CD4-positive, alpha-beta T cell (primary cell): ENCODE measurements around the gene PATJ. TPM values are rescaled to one million over a fixed set of nuclear protein-coding genes. Genes with fewer than 3 reads are reported as not detected.

Experiments
- ATAC-seq: fragments of 200-7000 bp; cut with Tn5 transposase; one replicate; pipeline ENCODE4 v1.10.0; 2022; ENCODE audit warnings: mild to moderate bottlenecking; ENCODE audit not compliant: poor library complexity
- CTCF ChIA-PET: fragments of 350-600 bp; sonication (Branson Sonifier 250); formaldehyde crosslinking; loops from one replicate; lab custom pipeline; 2021; ENCODE audit warnings: antibody characterized with exemption, inconsistent platforms; lab: Charles Lee
- POLR2A ChIA-PET: fragments of 350-600 bp; sonication (Branson Sonifier 250); formaldehyde crosslinking; loops from one replicate; lab custom pipeline; 2021; ENCODE audit warnings: antibody characterized with exemption, inconsistent platforms; lab: Charles Lee
- DNase-seq, 14 experiments: peaks; one replicate each; pipeline ENCODE4 v3.0.0-alpha.2; 2013 to 2020; ENCODE audit warnings: mixed read lengths in 2 of 14
- H3K27ac ChIP-seq, 2 donors: one replicate each; pipeline versions ENCODE4 v1.5.1 to v1.7.0; 2013; ENCODE audit warnings: low read length in 2 of 2, low read depth in 1 of 2, mild to moderate bottlenecking in 1 of 2
- H3K27me3 ChIP-seq, 2 experiments: 1 replicate in 1 of 2; 2 replicates in 1 of 2; pipeline versions ENCODE4 v1.6.1 to v1.7.0; 2013; ENCODE audit warnings: low read length in 2 of 2, control low read depth in 1 of 2, mild to moderate bottlenecking in 1 of 2, moderate library complexity in 1 of 2; ENCODE audit not compliant: insufficient read depth in 2 of 2, control insufficient read depth in 1 of 2
- H3K36me3 ChIP-seq: one replicate; pipeline ENCODE4 v1.6.1; 2013; ENCODE audit warnings: low read length, control low read depth; ENCODE audit not compliant: insufficient read depth
- H3K4me1 ChIP-seq: one replicate; pipeline ENCODE4 v1.6.1; 2013; ENCODE audit warnings: low read length, control low read depth; ENCODE audit not compliant: insufficient read depth
- H3K4me3 ChIP-seq: one replicate; pipeline ENCODE4 v1.5.1; 2013; ENCODE audit warnings: mild to moderate bottlenecking, low read length, moderate library complexity
- H3K9me3 ChIP-seq, 2 experiments: 1 replicate in 1 of 2; 2 replicates in 1 of 2; pipeline versions ENCODE4 v1.6.1 to v1.7.0; 2013; ENCODE audit warnings: low read length in 2 of 2, mild to moderate bottlenecking in 2 of 2, control low read depth in 1 of 2, moderate library complexity in 1 of 2; ENCODE audit not compliant: control insufficient read depth in 1 of 2, insufficient read depth in 1 of 2
- H3K27ac Mint-ChIP-seq: one replicate; pipeline ENCODE4 v1.8.0; 2020; ENCODE audit warnings: mixed read lengths
- H3K27me3 Mint-ChIP-seq: one replicate; pipeline ENCODE4 v1.8.0; 2021; ENCODE audit warnings: mixed read lengths
- H3K36me3 Mint-ChIP-seq: one replicate; pipeline ENCODE4 v1.8.0; 2021; ENCODE audit warnings: low read depth, mixed read lengths
- H3K4me1 Mint-ChIP-seq: one replicate; pipeline ENCODE4 v1.8.0; 2021; ENCODE audit warnings: low read depth, mixed read lengths
- H3K4me3 Mint-ChIP-seq: one replicate; pipeline ENCODE4 v1.8.0; 2020; ENCODE audit warnings: mild to moderate bottlenecking, mixed read lengths
- H3K9me3 Mint-ChIP-seq: one replicate; pipeline ENCODE4 v1.8.0; 2020; ENCODE audit warnings: mixed read lengths
- intact Hi-C, 2 experiments: fragments of 100-400 bp; cut with DNase I in 1 of 2; cut with micrococcal nuclease in 1 of 2; formaldehyde crosslinking; loops; one replicate each; pipeline versions ENCODE4 v1.15.1 to v1.9.0; 2023 to 2025; cut with DNase I, micrococcal nuclease
- total RNA-seq, 174 experiments: library from RNA in 2 of 174; stranded (reverse) in 2 of 174; gene quantifications; one replicate each; pipeline ENCODE4 v1.2.3 and lab custom pipeline; 2021 to 2026
- TF ChIP-seq, protein P1 (sequence below): fragments of 200-600 bp; IDR thresholded peaks from one replicate; pipeline ENCODE4 v1.8.0; 2022; ENCODE audit warnings: antibody characterized with exemption, mild to moderate bottlenecking

PATJ gene
- total RNA-seq, 2 experiments from 2014 or later, result 50.4 to 54.1 TPM

GRCh38 chr1:61951731-61952580 is 209.7 kb downstream of the PATJ start:
- no peak overlapping the region for H3K27ac ChIP-seq

DNA sequence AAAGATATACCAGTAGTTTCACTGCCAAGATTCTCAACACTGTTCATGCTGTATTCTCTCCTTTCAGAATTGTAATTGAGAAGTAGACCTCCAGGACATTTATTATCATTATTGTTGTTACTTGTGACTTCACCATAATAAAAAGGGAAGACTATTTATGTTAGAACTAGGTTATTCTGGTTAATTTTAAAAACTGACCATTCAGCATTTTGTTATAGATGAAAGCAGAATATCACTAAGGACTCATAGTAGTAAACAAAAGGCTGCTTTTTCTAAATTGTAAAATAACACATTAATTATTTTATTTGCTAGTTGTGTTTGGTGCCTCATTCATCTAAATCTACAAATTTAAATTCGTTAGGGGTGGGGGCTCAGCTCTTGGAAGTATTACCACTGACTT is 210.4 kb downstream of the PATJ start:
- TF ChIP-seq, protein P1, sequence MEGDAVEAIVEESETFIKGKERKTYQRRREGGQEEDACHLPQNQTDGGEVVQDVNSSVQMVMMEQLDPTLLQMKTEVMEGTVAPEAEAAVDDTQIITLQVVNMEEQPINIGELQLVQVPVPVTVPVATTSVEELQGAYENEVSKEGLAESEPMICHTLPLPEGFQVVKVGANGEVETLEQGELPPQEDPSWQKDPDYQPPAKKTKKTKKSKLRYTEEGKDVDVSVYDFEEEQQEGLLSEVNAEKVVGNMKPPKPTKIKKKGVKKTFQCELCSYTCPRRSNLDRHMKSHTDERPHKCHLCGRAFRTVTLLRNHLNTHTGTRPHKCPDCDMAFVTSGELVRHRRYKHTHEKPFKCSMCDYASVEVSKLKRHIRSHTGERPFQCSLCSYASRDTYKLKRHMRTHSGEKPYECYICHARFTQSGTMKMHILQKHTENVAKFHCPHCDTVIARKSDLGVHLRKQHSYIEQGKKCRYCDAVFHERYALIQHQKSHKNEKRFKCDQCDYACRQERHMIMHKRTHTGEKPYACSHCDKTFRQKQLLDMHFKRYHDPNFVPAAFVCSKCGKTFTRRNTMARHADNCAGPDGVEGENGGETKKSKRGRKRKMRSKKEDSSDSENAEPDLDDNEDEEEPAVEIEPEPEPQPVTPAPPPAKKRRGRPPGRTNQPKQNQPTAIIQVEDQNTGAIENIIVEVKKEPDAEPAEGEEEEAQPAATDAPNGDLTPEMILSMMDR, result no peak
- Mint-ChIP-seq H3K36me3 (peaks cover 8% of the 10 kb centered on the region), H3K27me3 (no peaks in the 10 kb centered on the region), H3K4me3 (no peak overlapping the region), H3K9me3 (no peaks in the 10 kb centered on the region), H3K27ac (no peak overlapping the region), H3K4me1 (no peaks in the 10 kb centered on the region)
- intact Hi-C loops, result no loop called here
- Histone ChIP-seq H3K36me3 (no peaks in the 10 kb centered on the region), H3K9me3 (no peaks in the 10 kb centered on the region), H3K27ac (no peak overlapping the region), H3K4me3 (no peak overlapping the region), H3K27me3 (no peaks in the 10 kb centered on the region), H3K4me1 (no peaks in the 10 kb centered on the region)
- ATAC-seq (no peak), DNase-seq (no peak)
- CTCF ChIA-PET, result no interaction called here
- POLR2A ChIA-PET, result no interaction called here

More at GRCh38 chr1:61951731-61952580, 209.7 kb downstream of the PATJ start:
- Histone ChIP-seq H3K4me1 (no peaks in the 10 kb centered on the region), H3K4me3 (no peak overlapping the region), H3K9me3 (no peaks in the 10 kb centered on the region), H3K36me3 (no peaks in the 10 kb centered on the region), H3K27me3 (no peaks in the 10 kb centered on the region)
- peaks cover 6% of the 10 kb centered on the region for H3K36me3 Mint-ChIP-seq
- H3K4me3 Mint-ChIP-seq, result no peak overlapping the region
- H3K4me1 Mint-ChIP-seq, result no peaks in the 10 kb centered on the region
- intact Hi-C loops, result no loop called here
- no peak for DNase-seq
- CTCF ChIA-PET, result interaction anchor here (1.2 kb wide), 1 partner anchor 10 kb away, joined by 3 read pairs; no protein-coding TSS in a partner anchor
- no peaks in the 10 kb centered on the region for H3K27me3 Mint-ChIP-seq
- TF ChIP-seq, protein P1, result no peak
- POLR2A ChIA-PET, result no interaction called here
- ATAC-seq, result no peak
- H3K9me3 Mint-ChIP-seq, result no peaks in the 10 kb centered on the region
- H3K27ac Mint-ChIP-seq, result no peak overlapping the region

DNA sequence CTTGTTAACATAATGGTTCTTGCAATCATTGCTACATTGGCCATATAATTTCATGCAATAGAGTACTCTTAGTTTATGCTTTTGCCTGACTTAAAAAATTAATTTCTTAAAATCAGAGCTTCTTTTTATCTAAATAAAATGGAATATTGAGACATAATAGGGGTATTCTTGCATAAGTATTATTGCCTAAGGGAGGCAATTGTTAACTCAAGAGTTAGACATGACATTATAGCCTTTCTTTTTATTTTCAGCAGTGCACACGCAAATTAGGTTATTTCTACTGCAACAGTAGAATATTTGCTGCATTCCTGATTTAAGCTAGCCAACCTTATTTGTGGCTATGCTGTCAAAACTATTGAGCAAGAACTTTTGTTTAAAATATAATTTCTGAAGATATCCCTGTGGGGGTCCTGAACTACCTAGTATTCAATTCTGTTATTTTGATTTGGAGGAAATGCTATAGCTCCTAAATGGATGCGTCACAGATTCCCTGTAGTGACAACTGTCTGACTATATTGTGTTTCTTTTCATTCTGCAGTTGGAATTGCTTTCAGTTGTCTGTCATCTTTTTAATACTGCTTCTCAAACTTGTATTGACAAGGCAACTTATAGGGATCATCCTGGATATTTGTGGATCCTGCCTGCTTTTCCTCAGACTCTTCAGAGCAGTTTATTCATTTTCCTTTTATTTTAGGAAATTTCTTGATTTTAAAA is 211.0 kb downstream of the PATJ start:
- no peaks in the 10 kb centered on the region for H3K4me1 Mint-ChIP-seq
- H3K4me3 ChIP-seq, result no peak overlapping the region
- peaks cover 8% of the 10 kb centered on the region for H3K36me3 Mint-ChIP-seq
- ChIA-PET POLR2A (no interaction called here), CTCF (no interaction called here)
- H3K9me3 ChIP-seq, result no peaks in the 10 kb centered on the region
- intact Hi-C loops, result no loop called here
- H3K27ac ChIP-seq, result no peak overlapping the region
- no peak for ATAC-seq
- DNase-seq, result no peak
- H3K36me3 ChIP-seq, result no peaks in the 10 kb centered on the region
- no peaks in the 10 kb centered on the region for H3K27me3 ChIP-seq
- no peak overlapping the region for H3K4me3 Mint-ChIP-seq
- H3K4me1 ChIP-seq, result no peaks in the 10 kb centered on the region
- TF ChIP-seq, protein P1, result no peak
- no peaks in the 10 kb centered on the region for H3K9me3 Mint-ChIP-seq
- no peak overlapping the region for H3K27ac Mint-ChIP-seq
- no peaks in the 10 kb centered on the region for H3K27me3 Mint-ChIP-seq
